IMR-90 (cell line): Measurements from ENCODE around the gene TSPAN1. TPM values are rescaled to one million over a fixed set of nuclear protein-coding genes. Genes with fewer than 3 reads are reported as not detected.

Source experiments
- ATAC-seq: fragments of 200-7000 bp; cut with Tn5 transposase; 2 replicates; pipeline ENCODE4 v1.9.1; 2020; ENCODE audit warnings: low read depth, mild to moderate bottlenecking, moderate library complexity
- BruUV-seq: library from RNA; stranded (reverse); fragments of 400-500 nt; replicated peaks from 2 replicates; lab custom pipeline; 2021; lab: Mats Ljungman, UMichigan
- CTCF ChIA-PET: fragments of 300-600 bp; formaldehyde crosslinking; extraction: SDS; loops from one replicate; lab custom pipeline; 2021; ENCODE audit warnings: antibody characterized with exemption; lab: Yijun Ruan, JAX
- POLR2A ChIA-PET: fragments of 300-600 bp; sonication (Branson Sonifier 250); formaldehyde crosslinking; loops from one replicate; lab custom pipeline; 2022; ENCODE audit warnings: antibody characterized with exemption; ENCODE audit not compliant: unreplicated experiment; lab: Charles Lee
- DNase-seq: peaks from one replicate; pipeline ENCODE4 v3.0.0; 2013
- H2AFZ ChIP-seq: replicated peaks from 2 replicates; pipeline ENCODE3; 2013; ENCODE audit warnings: low read length, mild to moderate bottlenecking; ENCODE audit not compliant: poor library complexity
- H2AK5ac ChIP-seq: 2 replicates; pipeline ENCODE4 v1.6.1; 2013; ENCODE audit warnings: low read depth, low read length, inconsistent platforms
- H2AK9ac ChIP-seq: replicated peaks from 2 replicates; pipeline ENCODE3; 2013; ENCODE audit warnings: mild to moderate bottlenecking, low read depth, low read length, moderate library complexity; ENCODE audit not compliant: poor library complexity
- H2BK120ac ChIP-seq: 2 replicates; pipeline ENCODE4 v1.6.1; 2013; ENCODE audit warnings: low read depth, low read length, inconsistent platforms
- H2BK15ac ChIP-seq: 3 replicates; pipeline ENCODE4 v1.6.1; 2013; ENCODE audit warnings: low read depth, low read length, inconsistent platforms
- H2BK20ac ChIP-seq: 2 replicates; pipeline ENCODE4 v1.6.1; 2013; ENCODE audit warnings: low read depth, mild to moderate bottlenecking, inconsistent platforms, low read length, moderate library complexity
- H2BK5ac ChIP-seq: 2 replicates; pipeline ENCODE4 v1.6.1; 2013; ENCODE audit warnings: mild to moderate bottlenecking, low read depth, low read length, inconsistent platforms; ENCODE audit not compliant: poor library complexity, severe bottlenecking
- H3K14ac ChIP-seq: replicated peaks from 2 replicates; pipeline ENCODE4 v1.6.1; 2013; ENCODE audit warnings: low read depth, low read length, inconsistent platforms
- H3K18ac ChIP-seq: 2 replicates; pipeline ENCODE4 v1.6.1; 2013; ENCODE audit warnings: low read depth, low read length, control low read depth
- H3K23ac ChIP-seq: 2 replicates; pipeline ENCODE4 v1.6.1; 2013; ENCODE audit warnings: low read depth, low read length, inconsistent platforms
- H3K27ac ChIP-seq: 2 replicates; pipeline ENCODE4 v1.5.1; 2013; ENCODE audit warnings: mild to moderate bottlenecking, control low read depth, low read length; ENCODE audit not compliant: insufficient read depth
- H3K27me3 ChIP-seq: 2 replicates; pipeline ENCODE4 v1.6.1; 2013; ENCODE audit warnings: low read length; ENCODE audit not compliant: control insufficient read depth, insufficient read depth
- H3K36me3 ChIP-seq: 2 replicates; pipeline ENCODE4 v1.6.1; 2013; ENCODE audit warnings: low read length, mixed read lengths; ENCODE audit not compliant: control insufficient read depth, insufficient read depth
- H3K4ac ChIP-seq: 2 replicates; pipeline ENCODE4 v1.6.1; 2013; ENCODE audit warnings: low read depth, low read length, inconsistent platforms
- H3K4me1 ChIP-seq: 2 replicates; pipeline ENCODE4 v1.6.1; 2013; ENCODE audit warnings: low read length, mixed read lengths; ENCODE audit not compliant: control insufficient read depth, insufficient read depth
- H3K4me2 ChIP-seq: 2 replicates; pipeline ENCODE4 v1.6.1; 2013; ENCODE audit warnings: low read depth, mild to moderate bottlenecking, control low read depth, low read length, moderate library complexity
- H3K4me3 ChIP-seq: 2 replicates; pipeline ENCODE4 v1.5.1; 2013; ENCODE audit warnings: low read depth, mild to moderate bottlenecking, control low read depth, low read length, moderate library complexity; ENCODE audit not compliant: insufficient read depth
- H3K56ac ChIP-seq: 2 replicates; pipeline ENCODE4 v1.6.1; 2013; ENCODE audit warnings: low read length, inconsistent platforms; ENCODE audit not compliant: insufficient read depth; ENCODE audit errors: extremely low read depth
- H3K79me1 ChIP-seq, 2 experiments: 2 replicates each; pipeline ENCODE4 v1.6.1; 2013; ENCODE audit warnings: low read length in 2 of 2, inconsistent platforms in 1 of 2, low read depth in 1 of 2
- H3K9ac ChIP-seq: 2 replicates; pipeline ENCODE4 v1.6.1; 2013; ENCODE audit warnings: low read depth, low read length, control low read depth
- H3K9me1 ChIP-seq: 2 replicates; pipeline ENCODE4 v1.6.1; 2013; ENCODE audit warnings: low read length, inconsistent platforms; ENCODE audit not compliant: insufficient read depth
- H3K9me3 ChIP-seq: 2 replicates; pipeline ENCODE4 v1.6.1; 2013; ENCODE audit warnings: low read length; ENCODE audit not compliant: control insufficient read depth, insufficient read depth
- H4K20me1 ChIP-seq: 2 replicates; pipeline ENCODE4 v1.6.1; 2013; ENCODE audit warnings: low read length, inconsistent platforms; ENCODE audit not compliant: insufficient read depth
- H4K5ac ChIP-seq: 2 replicates; pipeline ENCODE4 v1.6.1; 2013; ENCODE audit warnings: mild to moderate bottlenecking, low read depth, low read length, control low read depth
- H4K8ac ChIP-seq, 2 experiments: 2 replicates each; pipeline ENCODE4 v1.6.1; 2013; ENCODE audit warnings: low read depth in 2 of 2, low read length in 2 of 2, control low read depth in 1 of 2, inconsistent platforms in 1 of 2
- H4K91ac ChIP-seq: 2 replicates; pipeline ENCODE4 v1.6.1; 2013; ENCODE audit warnings: low read depth, low read length, inconsistent platforms; ENCODE audit not compliant: insufficient read depth
- BHLHE40 ChIP-seq: fragments of 150-350 bp; IDR thresholded peaks from 2 replicates; pipeline ENCODE4 v1.6.1; 2016; ENCODE audit warnings: mild to moderate bottlenecking, low read depth, low read length
- CEBPB ChIP-seq: IDR thresholded peaks from 2 replicates; pipeline ENCODE4 v1.6.1; 2012; ENCODE audit warnings: low read depth, low read length, improper control_type of control experiment
- CHD1 ChIP-seq: IDR thresholded peaks from 2 replicates; pipeline ENCODE4 v1.6.1; 2012; ENCODE audit warnings: low read depth, low read length, improper control_type of control experiment
- CTCF ChIP-seq: conservative IDR thresholded peaks from 2 replicates; pipeline ENCODE4 v1.5.1; 2012; ENCODE audit warnings: mild to moderate bottlenecking, low read depth, low read length, improper control_type of control experiment
- FOS ChIP-seq: fragments of 150-350 bp; IDR thresholded peaks from 2 replicates; pipeline ENCODE4 v1.6.1; 2016; ENCODE audit warnings: low read depth, low read length
- MAFK ChIP-seq: IDR thresholded peaks from 2 replicates; pipeline ENCODE4 v1.6.1; 2012; ENCODE audit warnings: low read depth, low read length, improper control_type of control experiment
- MAZ ChIP-seq: IDR thresholded peaks from 2 replicates; pipeline ENCODE4 v1.6.1; 2012; ENCODE audit warnings: low read depth, mild to moderate bottlenecking, low read length, improper control_type of control experiment, moderate library complexity, borderline replicate concordance
- MXI1 ChIP-seq: IDR thresholded peaks from 2 replicates; pipeline ENCODE4 v1.6.1; 2012; ENCODE audit warnings: low read depth, mild to moderate bottlenecking, low read length, moderate library complexity, borderline replicate concordance
- NFE2L2 ChIP-seq: fragments of 150-350 bp; IDR thresholded peaks from 2 replicates; pipeline ENCODE4 v1.6.1; 2016; ENCODE audit warnings: low read depth, mild to moderate bottlenecking, low read length
- POLR2A ChIP-seq: IDR thresholded peaks from 2 replicates; pipeline ENCODE4 v1.6.1; 2012; ENCODE audit warnings: mild to moderate bottlenecking, low read depth, low read length
- RAD21 ChIP-seq: IDR thresholded peaks from 2 replicates; pipeline ENCODE4 v1.6.1; 2012; ENCODE audit warnings: low read length, improper control_type of control experiment
- RCOR1 ChIP-seq: IDR thresholded peaks from 2 replicates; pipeline ENCODE4 v1.6.1; 2012; ENCODE audit warnings: mild to moderate bottlenecking, low read length, improper control_type of control experiment; ENCODE audit not compliant: insufficient replicate concordance
- RFX5 ChIP-seq: IDR thresholded peaks from 2 replicates; pipeline ENCODE4 v1.8.0; 2012; ENCODE audit warnings: low read depth, mild to moderate bottlenecking, low read length, moderate library complexity
- SMC3 ChIP-seq: fragments of 150-350 bp; IDR thresholded peaks from 2 replicates; pipeline ENCODE4 v1.6.1; 2016; ENCODE audit warnings: low read depth, mild to moderate bottlenecking, antibody characterized with exemption, low read length, moderate library complexity
- WGBS, 2 experiments: methylation state at CpG; one replicate each; pipeline versions ENCODE4 v1.1.5 to v1.1.7; 2013; ENCODE audit warnings: missing lambda C conversion rate in 2 of 2; ENCODE audit not compliant: insufficient read length in 1 of 2; ENCODE audit errors: extremely low coverage in 2 of 2; 5-methylcytosine and 5-hydroxymethylcytosine counted together
- dilution Hi-C: fragments of 300-500 bp; cut with HindIII; formaldehyde crosslinking; loops from one replicate; pipeline ENCODE4 v1.14.3; 2018; ENCODE audit warnings: low sequenced_read_pairs; ENCODE audit not compliant: unreplicated experiment
- in situ Hi-C: fragments of 300-500 bp; cut with MboI; formaldehyde crosslinking; loops from 3 replicates; pipeline ENCODE4 v1.14.3; 2019; ENCODE audit warnings: low sequenced_read_pairs, inconsistent platforms, mixed read lengths
- intact Hi-C: fragments of 100-400 bp; cut with micrococcal nuclease; formaldehyde crosslinking; loops from 2 replicates; pipeline ENCODE4 v1.10.0; 2022
- polyA plus RNA-seq, 3 experiments: library from polyadenylated mRNA; depleted of rRNA; stranded (reverse); fragments of >200 nt; gene quantifications; 2 replicates each; pipeline ENCODE4 v1.2.3, GENCODE V29; 2012; ENCODE audit warnings: low replicate concordance in 1 of 3
- total RNA-seq: library from RNA; depleted of rRNA; stranded (reverse); fragments of >200 nt; gene quantifications from 2 replicates; pipeline ENCODE4 v1.2.3, GENCODE V29; 2012
- TF ChIP-seq, protein P1 (sequence below): fragments of 150-350 bp; IDR thresholded peaks from 2 replicates; pipeline ENCODE4 v1.6.1; 2017; ENCODE audit warnings: mild to moderate bottlenecking, antibody characterized with exemption, low read length, low read depth
- TF ChIP-seq, protein P2 (sequence below): fragments of 150-350 bp; IDR thresholded peaks from 2 replicates; pipeline ENCODE4 v1.6.1; 2016; ENCODE audit warnings: low read depth, mild to moderate bottlenecking, low read length, moderate library complexity, borderline replicate concordance

TSPAN1 gene
- total and polyA plus RNA-seq, 2 of the 4 experiments (the other 2 are of a cell fraction), result 0.18 to 0.82 TPM

DNA sequence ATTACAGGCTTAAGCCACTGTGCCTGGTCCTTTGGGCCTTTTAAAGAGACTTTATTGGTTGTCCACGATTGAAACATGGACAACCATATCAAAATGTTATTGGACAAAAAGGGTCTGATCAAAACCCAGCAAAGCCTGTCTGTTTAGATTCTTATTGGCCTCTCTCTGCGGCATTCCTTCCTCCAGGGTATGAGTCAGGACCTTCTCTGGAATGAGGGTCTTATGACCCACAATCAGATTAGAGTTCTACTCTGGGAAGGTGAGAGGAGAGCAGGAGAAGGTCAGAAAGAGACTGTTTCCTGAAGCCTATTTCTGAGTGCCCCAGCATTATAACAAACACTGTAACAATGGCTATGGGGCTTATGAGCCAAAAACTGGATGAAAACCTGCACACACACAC lies 36.2 kb downstream of the TSPAN1 start:
- Histone ChIP-seq H2AFZ (no peak overlapping the region), H3K4ac (no peak overlapping the region), H3K4me2 (no peak overlapping the region), H3K27ac (no peak overlapping the region), H3K79me1 (no peaks in the 10 kb centered on the region; a peak in 1 of 4 replicates), H3K23ac (no peak overlapping the region), H3K9me3 (no peaks in the 10 kb centered on the region), H4K8ac (no peak overlapping the region), H2BK20ac (no peak overlapping the region), H3K9ac (no peak overlapping the region), H2BK5ac (no peak overlapping the region), H3K14ac (no peak overlapping the region), H3K36me3 (no peaks in the 10 kb centered on the region), H4K91ac (no peak overlapping the region), H3K4me3 (no peak overlapping the region), H4K5ac (no peak overlapping the region), H3K18ac (no peak overlapping the region), H2BK120ac (no peak overlapping the region), H2BK15ac (no peak overlapping the region), H2AK5ac (no peak overlapping the region), H4K20me1 (no peaks in the 10 kb centered on the region), H3K56ac (no peak overlapping the region), H3K9me1 (no peaks in the 10 kb centered on the region), H3K27me3 (no peaks in the 10 kb centered on the region), H2AK9ac (no peak overlapping the region), H3K4me1 (peaks cover 2% of the 10 kb centered on the region; the same call in 1 of the 2 replicates)
- TF ChIP-seq CTCF (no peak), SMC3 (no peak), CEBPB (no peak), POLR2A (no peak), RAD21 (no peak), RFX5 (no peak), FOS (no peak), RCOR1 (no peak), MXI1 (no peak), BHLHE40 (no peak), MAFK (no peak), MAZ (no peak), CHD1 (no peak), NFE2L2 (no peak)
- TF ChIP-seq, protein P1, sequence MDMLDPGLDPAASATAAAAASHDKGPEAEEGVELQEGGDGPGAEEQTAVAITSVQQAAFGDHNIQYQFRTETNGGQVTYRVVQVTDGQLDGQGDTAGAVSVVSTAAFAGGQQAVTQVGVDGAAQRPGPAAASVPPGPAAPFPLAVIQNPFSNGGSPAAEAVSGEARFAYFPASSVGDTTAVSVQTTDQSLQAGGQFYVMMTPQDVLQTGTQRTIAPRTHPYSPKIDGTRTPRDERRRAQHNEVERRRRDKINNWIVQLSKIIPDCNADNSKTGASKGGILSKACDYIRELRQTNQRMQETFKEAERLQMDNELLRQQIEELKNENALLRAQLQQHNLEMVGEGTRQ, result no peak
- TF ChIP-seq, protein P2, sequence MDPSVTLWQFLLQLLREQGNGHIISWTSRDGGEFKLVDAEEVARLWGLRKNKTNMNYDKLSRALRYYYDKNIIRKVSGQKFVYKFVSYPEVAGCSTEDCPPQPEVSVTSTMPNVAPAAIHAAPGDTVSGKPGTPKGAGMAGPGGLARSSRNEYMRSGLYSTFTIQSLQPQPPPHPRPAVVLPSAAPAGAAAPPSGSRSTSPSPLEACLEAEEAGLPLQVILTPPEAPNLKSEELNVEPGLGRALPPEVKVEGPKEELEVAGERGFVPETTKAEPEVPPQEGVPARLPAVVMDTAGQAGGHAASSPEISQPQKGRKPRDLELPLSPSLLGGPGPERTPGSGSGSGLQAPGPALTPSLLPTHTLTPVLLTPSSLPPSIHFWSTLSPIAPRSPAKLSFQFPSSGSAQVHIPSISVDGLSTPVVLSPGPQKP, result no peak
- ATAC-seq (no peak), DNase-seq (no peak)
- ChIA-PET POLR2A (no interaction called here), CTCF (interaction anchor here (1.1 kb wide), 1 partner anchor 13 kb away, joined by 4 read pairs; no protein-coding TSS in a partner anchor)
- 60% methylated on average over 1 of the region's 2 CpGs; no CpG with 5 or more reads in 1 of the 2 experiments for whole genome bisulfite sequencing, 2 experiments
- dilution Hi-C loops (no loop called here), intact Hi-C loops (no loop called here), in situ Hi-C loops (no loop called here)
- no TSS peak for BruUV-seq
